Right hindlimb (tissue), 1 donor: ENCODE results near the gene STAP2.
"Not testable (repeated sequence)": the region's sequence is repeated elsewhere in the genome, so short reads cannot be mapped to it uniquely, and the experiment has no call there.

ENCODE experiments used
- DNase-seq: peaks from one replicate; pipeline ENCODE4 v3.0.0-alpha.2; 2018

STAP2 gene

GRCh38 chr19:4297901-4298809 lies 40.5 kb downstream of the STAP2 start:
- no peak for DNase-seq

GRCh38 chr19:4295972-4296771 lies 42.5 kb downstream of the STAP2 start:
- DNase-seq = peak; percentile 74

- DNase-seq = no peak
These were observed 44.2 kb downstream of the STAP2 start for GRCh38 chr19:4294389-4294788.

- DNase-seq = no peak
These were observed 46.1 kb downstream of the STAP2 start for GRCh38 chr19:4292515-4292914.

- DNase-seq = no peak
These were observed 47.4 kb downstream of the STAP2 start for GRCh38 chr19:4291184-4291732.

- no peak for DNase-seq
These were observed 50.4 kb downstream of the STAP2 start for GRCh38 chr19:4288091-4288777.

- not testable (repeated sequence) for DNase-seq
These were observed 52.5 kb downstream of the STAP2 start for GRCh38 chr19:4286141-4286540.

GRCh38 chr19:4284974-4285373 lies 53.7 kb downstream of the STAP2 start:
- DNase-seq = no peak

GRCh38 chr19:4284176-4284958 lies 54.3 kb downstream of the STAP2 start:
- no peak for DNase-seq

GRCh38 chr19:4279530-4280422 lies 58.9 kb downstream of the STAP2 start:
- no peak for DNase-seq

GRCh38 chr19:4279267-4279529 lies 59.4 kb downstream of the STAP2 start:
- DNase-seq = no peak

- peak; percentile 78 for DNase-seq
These were observed 60.0 kb downstream of the STAP2 start, which contains the start of gene SHD for GRCh38 chr19:4278419-4279266. Gene SHD, plus strand, starts transcription at chr19:4279266. Its CDS starts 798 bp downstream, at chr19:4280064.

- no peak for DNase-seq
These were observed 60.6 kb downstream of the STAP2 start for GRCh38 chr19:4278010-4278409.

GRCh38 chr19:4277191-4277696 lies 61.4 kb downstream of the STAP2 start:
- no peak for DNase-seq

- DNase-seq = not testable (repeated sequence)
These were observed 64.3 kb downstream of the STAP2 start for GRCh38 chr19:4274321-4274686.
